ENCODE data around the gene DOCK7. TPM values are rescaled to one million over a fixed set of nuclear protein-coding genes. Genes with fewer than 3 reads are reported as not detected.

DOCK7 gene
- polyA plus RNA-seq, 3 donors: 2.9 to 3.7 (median 3.5) TPM

DNA sequence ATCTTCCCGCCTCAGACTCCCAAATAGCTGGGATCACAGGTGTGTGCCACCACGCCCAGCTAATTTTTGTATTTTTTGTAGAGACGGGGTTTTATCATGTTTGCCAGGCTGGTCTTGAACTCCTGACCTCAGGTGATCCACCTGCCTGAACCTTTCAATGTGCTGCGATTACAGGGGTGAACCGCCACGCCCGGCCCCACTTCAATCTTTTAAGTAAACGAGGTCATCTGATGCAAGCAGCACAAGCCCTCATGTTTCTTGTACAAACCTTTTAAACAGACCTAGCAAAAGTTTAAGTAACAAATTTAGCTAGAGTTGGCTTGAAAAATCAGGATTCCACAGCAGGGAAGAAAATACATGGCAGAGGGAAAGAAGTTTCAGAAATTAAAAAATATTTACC lies 272.5 kb downstream of the DOCK7 start:
- no peaks in the 10 kb centered on the region for H3K4me1 Mint-ChIP-seq
- peaks cover 0 to 2% (median 0%) of the 10 kb centered on the region in 7 donors for H3K9me3 Mint-ChIP-seq
- H3K4me1 ChIP-seq (ENCODE audit: control insufficient read depth in 1 of 2, insufficient read depth in 2 of 2, low read length in 2 of 2): no peaks in the 10 kb centered on the region
- H2AFZ ChIP-seq (ENCODE audit: insufficient read depth, low read depth, low read length, poor library complexity, severe bottlenecking): no peak overlapping the region
- H3K36me3 Mint-ChIP-seq: no peaks in the 10 kb centered on the region
- TF ChIP-seq, protein P1, sequence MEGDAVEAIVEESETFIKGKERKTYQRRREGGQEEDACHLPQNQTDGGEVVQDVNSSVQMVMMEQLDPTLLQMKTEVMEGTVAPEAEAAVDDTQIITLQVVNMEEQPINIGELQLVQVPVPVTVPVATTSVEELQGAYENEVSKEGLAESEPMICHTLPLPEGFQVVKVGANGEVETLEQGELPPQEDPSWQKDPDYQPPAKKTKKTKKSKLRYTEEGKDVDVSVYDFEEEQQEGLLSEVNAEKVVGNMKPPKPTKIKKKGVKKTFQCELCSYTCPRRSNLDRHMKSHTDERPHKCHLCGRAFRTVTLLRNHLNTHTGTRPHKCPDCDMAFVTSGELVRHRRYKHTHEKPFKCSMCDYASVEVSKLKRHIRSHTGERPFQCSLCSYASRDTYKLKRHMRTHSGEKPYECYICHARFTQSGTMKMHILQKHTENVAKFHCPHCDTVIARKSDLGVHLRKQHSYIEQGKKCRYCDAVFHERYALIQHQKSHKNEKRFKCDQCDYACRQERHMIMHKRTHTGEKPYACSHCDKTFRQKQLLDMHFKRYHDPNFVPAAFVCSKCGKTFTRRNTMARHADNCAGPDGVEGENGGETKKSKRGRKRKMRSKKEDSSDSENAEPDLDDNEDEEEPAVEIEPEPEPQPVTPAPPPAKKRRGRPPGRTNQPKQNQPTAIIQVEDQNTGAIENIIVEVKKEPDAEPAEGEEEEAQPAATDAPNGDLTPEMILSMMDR (IDR thresholded peaks at IDR 0.05): no peak
- no peak overlapping the region for H3K4me3 Mint-ChIP-seq
- no peaks in the 10 kb centered on the region for H4K20me1 ChIP-seq (ENCODE audit: insufficient read depth, low read length)
- H3K4me2 ChIP-seq (replicated peaks; ENCODE audit: extremely low read depth, low read length, poor library complexity, severe bottlenecking): no peak overlapping the region
- no peaks in the 10 kb centered on the region for H3K9me3 ChIP-seq (replicated peaks in 1 of 2; ENCODE audit: control insufficient read depth in 1 of 2, insufficient read depth in 1 of 2, low read length in 2 of 2)
- H3K27me3 ChIP-seq (ENCODE audit: control insufficient read depth in 2 of 2, insufficient read depth in 2 of 2, low read length in 2 of 2): no peaks in the 10 kb centered on the region
- 96% methylated on average over 6 of the region's 8 CpGs for WGBS (ENCODE audit: insufficient coverage)
- H3K36me3 ChIP-seq (replicated peaks in 1 of 2; ENCODE audit: control insufficient read depth in 1 of 2, insufficient read depth in 2 of 2, low read length in 2 of 2): no peaks in the 10 kb centered on the region
- no peak overlapping the region for H3K27ac Mint-ChIP-seq
- no peak for DNase-seq
- H3K27ac ChIP-seq (ENCODE audit: low read depth in 1 of 2, low read length in 2 of 2): no peak overlapping the region
- H3K4me3 ChIP-seq (replicated peaks in 1 of 3; ENCODE audit: low read depth in 2 of 3, low read length in 3 of 3): no peak overlapping the region
- intact Hi-C loops (cut with micrococcal nuclease): no loop called here
- H3K27me3 Mint-ChIP-seq (ENCODE audit: low read depth in 3 of 3): peaks cover 0 to 1% (median 0%) of the 10 kb centered on the region in 3 donors
- H3K79me2 ChIP-seq (ENCODE audit: insufficient read depth, low read length): no peaks in the 10 kb centered on the region
- no peak overlapping the region for H3K9ac ChIP-seq (ENCODE audit: insufficient read depth, low read length, poor library complexity, severe bottlenecking)

DNA sequence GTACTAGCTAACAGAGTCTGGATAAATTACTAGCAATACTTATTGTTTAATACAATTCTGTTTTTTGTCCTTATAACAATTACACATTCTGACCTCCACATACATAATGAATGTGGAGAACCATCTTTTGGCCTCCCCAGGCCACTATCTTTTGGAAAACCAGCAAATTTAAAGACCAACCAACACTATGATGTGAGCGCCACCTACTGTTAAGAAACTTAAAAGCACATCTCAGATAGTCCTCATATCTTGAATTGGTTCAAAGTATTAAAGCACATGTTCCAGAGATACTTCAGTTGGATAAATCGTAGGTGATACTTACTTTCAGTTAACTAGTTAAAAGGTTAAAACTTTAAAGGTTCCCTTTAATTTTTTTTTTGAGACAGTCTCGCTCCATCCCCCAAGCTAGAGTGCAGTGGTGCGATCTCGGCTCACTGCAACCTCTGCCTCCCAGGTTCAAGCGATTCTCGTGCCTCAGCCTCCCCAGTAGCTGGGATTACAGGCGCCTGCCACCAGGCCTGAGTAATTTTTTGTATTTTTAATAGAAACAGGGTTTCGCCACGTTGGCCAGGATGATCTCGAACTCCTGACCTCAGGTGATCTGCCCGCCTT lies 280.7 kb downstream of the DOCK7 start:
- peaks cover 0 to 4% (median 0%) of the 10 kb centered on the region in 3 donors for H3K27me3 Mint-ChIP-seq (ENCODE audit: low read depth in 3 of 3)
- Histone ChIP-seq H3K9me3 (replicated peaks in 1 of 2; ENCODE audit: control insufficient read depth in 1 of 2, insufficient read depth in 1 of 2, low read length in 2 of 2) (no peaks in the 10 kb centered on the region), H2AFZ (ENCODE audit: insufficient read depth, low read depth, low read length, poor library complexity, severe bottlenecking) (no peak overlapping the region), H3K9ac (ENCODE audit: insufficient read depth, low read length, poor library complexity, severe bottlenecking) (no peak overlapping the region), H4K20me1 (ENCODE audit: insufficient read depth, low read length) (no peaks in the 10 kb centered on the region), H3K36me3 (replicated peaks in 1 of 2; ENCODE audit: control insufficient read depth in 1 of 2, insufficient read depth in 2 of 2, low read length in 2 of 2) (no peaks in the 10 kb centered on the region), H3K79me2 (ENCODE audit: insufficient read depth, low read length) (no peaks in the 10 kb centered on the region), H3K4me3 (replicated peaks in 1 of 3; ENCODE audit: low read depth in 2 of 3, low read length in 3 of 3) (no peak overlapping the region), H3K27ac (ENCODE audit: low read depth in 1 of 2, low read length in 2 of 2) (no peak overlapping the region), H3K4me2 (replicated peaks; ENCODE audit: extremely low read depth, low read length, poor library complexity, severe bottlenecking) (no peak overlapping the region), H3K27me3 (ENCODE audit: control insufficient read depth in 2 of 2, insufficient read depth in 2 of 2, low read length in 2 of 2) (no peaks in the 10 kb centered on the region), H3K4me1 (ENCODE audit: control insufficient read depth in 1 of 2, insufficient read depth in 2 of 2, low read length in 2 of 2) (no peaks in the 10 kb centered on the region)
- TF ChIP-seq, protein P1 (IDR thresholded peaks at IDR 0.05): peak; percentile 81
- no peaks in the 10 kb centered on the region for H3K36me3 Mint-ChIP-seq
- no peaks in the 10 kb centered on the region for H3K4me1 Mint-ChIP-seq
- peak; percentile 25 to 62 (median 40) for DNase-seq
- no peaks in the 10 kb centered on the region for H3K9me3 Mint-ChIP-seq
- no peak overlapping the region for H3K27ac Mint-ChIP-seq
- no peak overlapping the region for H3K4me3 Mint-ChIP-seq
- 71% methylated on average over 4 of the region's 12 CpGs for WGBS (ENCODE audit: insufficient coverage)
- intact Hi-C loops (cut with micrococcal nuclease): loop anchor here (1.0 to 10.0 kb wide), 3 partner anchors 232 to 323 kb away; no protein-coding TSS in a partner anchor

All from CD14-positive monocyte (primary cell).